SKM-1 treated with dmso at 0.1 percent for 144 hours (cell line): Measurements from ENCODE around the gene KNDC1.

ENCODE experiments used
- DNase-seq: peaks from one replicate; lab custom pipeline; 2025; ENCODE audit not compliant: unreplicated experiment; lab: John Stamatoyannopoulos, UW

KNDC1 gene

DNA sequence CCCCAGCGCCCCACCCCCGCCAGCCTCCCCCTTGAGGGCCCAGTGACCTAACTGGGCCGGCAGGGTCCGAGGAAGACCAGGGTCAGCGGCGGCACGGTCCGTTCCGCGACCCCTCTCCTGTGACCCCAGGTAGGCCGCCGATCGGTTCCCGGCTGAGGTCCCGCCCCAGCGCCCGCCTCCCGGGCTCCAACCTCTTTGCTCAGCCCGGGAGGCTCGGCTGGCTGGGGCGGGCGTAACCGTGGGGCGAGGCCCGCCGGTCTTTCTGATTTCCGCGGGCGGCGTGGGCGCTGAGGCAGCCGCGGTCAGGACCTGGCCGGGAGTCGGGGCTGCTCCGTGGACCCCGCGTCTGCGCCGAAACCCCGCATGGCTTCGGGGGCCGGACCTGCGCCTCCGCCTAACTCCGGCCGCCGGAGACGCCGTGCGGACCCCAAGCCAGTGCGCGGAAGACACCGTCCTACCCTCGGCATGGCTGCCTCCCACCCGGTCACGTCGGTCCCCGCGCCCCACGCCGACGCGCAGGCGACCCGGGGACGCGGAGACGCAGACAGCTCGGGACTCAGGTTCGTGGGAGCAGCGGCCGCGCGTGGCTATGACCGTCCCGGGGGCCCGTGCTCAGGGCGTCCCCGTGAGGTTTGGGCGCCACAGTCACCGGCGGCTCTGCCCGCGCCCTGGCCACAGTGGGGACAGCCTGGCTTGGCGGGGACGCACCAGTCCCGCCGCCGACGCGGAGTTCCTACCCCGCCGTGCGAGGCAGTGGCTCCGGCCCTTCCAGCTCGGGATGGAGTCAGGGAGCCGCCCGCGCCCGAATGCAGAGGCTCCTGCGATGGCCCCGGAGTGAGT lies 76.6 kb downstream of the KNDC1 start:
- DNase-seq: no peak

DNA sequence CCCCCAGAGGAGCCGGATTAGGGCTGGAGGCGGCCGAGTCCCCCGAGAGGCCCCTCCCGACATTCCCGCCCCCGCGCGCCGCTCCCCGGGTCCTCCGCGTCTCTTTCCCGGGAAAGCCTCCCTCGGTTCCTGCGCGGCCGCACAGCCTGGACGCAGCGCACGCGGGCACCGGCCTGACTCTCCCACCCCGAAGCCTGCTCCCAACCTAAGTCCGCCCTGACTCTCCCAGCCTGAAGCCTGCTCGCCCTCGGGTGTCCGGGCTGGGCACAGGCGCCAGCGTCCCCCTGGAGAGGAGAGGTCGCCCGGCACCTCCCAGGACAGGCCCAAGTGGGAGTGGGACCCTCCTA lies 77.2 kb downstream of the KNDC1 start:
- no peak for DNase-seq

DNA sequence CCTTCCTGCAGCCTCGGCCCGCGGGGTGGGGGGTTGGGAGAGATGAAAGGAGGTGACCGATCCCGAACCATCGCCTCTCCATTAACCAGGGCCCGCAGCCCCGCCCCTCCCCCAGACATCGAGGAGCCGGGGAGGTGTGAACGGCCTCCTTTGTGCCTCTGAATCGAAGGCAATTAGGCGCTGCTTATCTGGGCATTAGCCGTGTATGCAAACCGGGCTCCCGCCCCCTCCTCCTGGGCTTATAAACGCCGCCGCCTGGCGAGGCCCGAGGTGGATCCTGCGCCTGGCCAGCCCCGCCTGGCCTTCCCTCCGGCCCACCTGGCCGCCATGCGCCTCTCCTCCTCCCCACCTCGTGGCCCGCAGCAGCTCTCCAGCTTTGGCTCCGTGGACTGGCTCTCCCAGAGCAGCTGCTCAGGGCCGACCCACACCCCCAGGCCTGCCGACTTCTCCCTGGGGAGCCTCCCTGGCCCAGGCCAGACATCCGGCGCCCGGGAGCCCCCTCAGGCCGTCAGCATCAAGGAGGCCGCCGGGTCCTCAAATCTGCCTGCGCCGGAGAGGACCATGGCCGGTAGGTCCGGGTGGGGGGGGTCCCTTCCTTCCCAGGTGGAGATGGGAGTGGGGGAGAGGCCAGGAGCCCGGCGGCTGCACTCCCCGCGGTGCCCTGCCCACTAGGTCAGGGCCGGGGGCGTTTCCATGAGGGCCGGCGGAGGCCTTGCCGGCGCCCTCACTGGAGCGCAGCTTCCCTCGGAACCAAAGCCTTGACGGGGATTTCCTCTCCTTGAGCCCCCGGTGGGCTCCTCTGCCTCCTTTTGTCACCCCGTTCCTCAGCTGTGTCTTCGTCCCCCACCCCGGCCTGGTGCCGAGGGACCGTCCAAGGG lies 77.8 kb downstream of the KNDC1 start, which contains the start of gene VENTX:
VENTX (plus strand) TSS at position 268 of the 878 bp plus-strand sequence; CDS start at position 328, 60 bp downstream.
- DNase-seq: no peak

DNA sequence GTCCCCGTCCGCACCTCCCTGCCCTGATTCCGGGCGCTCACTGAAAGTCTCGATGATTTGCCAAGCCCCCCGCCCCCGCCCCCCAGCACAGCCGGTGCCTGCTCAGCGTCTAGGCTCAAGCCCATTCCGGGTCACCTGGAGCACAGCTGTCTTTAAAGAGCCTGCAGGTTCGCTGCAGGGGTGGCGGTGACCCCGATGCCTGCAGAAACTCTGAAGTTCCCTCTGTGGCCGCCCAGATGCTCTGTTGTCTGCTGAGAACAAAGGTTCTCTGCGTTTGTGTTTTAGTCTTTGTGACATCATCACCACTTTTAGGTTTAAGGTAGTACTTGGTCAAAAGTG lies 78.4 kb downstream of the KNDC1 start:
- no peak for DNase-seq

DNA sequence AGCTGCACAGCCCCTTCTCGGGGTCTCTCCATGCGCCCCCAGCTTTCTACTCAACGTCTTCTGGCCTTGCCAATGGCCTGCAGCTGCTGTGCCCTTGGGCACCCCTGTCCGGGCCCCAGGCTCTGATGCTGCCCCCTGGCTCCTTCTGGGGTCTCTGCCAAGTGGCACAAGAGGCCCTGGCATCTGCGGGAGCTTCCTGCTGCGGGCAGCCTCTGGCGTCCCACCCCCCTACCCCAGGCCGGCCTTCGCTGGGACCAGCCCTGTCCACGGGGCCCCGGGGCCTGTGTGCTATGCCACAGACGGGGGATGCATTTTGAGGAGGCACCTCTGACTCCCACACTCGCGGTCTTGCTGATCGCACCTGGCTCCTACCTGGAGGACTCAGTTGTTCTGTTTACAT lies 80.0 kb downstream of the KNDC1 start:
- DNase-seq: no peak

DNA sequence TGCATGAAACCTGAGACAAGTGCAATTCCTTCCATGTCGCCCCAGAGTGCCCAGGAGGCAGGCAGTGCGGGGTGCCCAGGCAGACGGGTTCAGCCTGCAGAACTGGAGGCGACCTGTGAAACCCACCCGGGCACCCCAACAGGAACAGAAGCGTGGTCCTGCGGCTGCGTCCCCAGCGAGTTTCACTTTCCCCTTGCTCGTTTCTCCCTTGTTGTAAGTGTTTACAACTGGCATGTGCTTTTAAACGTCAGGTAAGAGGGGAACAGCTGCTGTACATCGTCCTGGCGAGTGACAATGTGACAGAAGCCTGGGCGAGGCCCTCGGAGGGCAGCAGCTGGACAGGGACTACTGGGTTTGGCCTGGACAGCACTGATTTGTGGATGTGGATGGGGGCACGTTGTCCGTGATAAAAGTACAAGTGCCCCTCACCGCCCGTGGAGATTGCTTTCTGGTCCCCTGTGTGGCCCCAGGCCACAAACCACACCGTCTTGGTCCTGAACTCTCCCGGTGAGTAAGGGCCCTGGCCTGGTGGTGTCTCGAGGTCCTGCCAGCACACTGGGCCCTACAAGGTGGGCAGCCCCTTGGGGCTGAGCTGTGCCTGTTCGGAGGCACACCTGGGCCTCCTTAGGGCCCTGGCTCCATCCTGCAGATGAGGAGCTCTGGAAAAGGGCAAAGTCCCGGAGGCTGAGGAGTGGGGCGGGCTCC lies 81.6 kb downstream of the KNDC1 start:
- no peak for DNase-seq

DNA sequence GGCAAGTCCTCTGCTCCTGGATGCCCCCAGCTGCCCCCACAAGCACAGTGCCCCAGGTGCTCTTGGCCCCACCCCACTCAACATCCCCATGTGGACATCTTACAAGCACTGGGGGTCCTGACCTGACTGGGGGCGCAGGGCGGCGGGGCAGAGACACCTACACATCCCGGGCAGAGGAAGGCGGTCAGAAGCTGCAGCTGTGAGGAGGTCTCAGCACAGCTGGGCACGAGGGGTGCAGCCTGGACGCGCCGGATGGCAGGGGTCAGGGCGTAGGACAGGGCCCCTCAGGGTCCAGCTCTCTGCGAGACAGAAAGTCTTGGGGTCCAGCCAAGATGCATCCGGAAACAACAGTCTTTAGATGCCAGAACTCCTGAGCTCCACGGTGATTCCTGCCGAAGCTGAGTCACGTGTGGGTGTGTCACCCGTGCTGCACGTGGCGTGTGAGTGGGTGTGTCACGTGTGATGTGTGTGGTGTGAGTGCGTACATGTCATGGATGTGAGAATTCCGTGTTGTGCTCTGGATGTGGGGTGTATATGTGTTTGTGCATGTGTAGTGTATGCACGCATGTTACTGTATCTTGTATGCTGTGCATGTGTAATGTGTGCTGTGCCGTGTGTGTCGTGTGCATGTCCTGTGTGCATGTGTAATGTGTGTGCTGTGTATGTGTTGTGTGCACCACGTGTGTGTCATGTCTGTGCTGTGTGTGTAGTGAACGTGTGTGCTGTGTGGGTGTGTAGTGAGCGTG lies 82.8 kb downstream of the KNDC1 start:
- no peak for DNase-seq

DNA sequence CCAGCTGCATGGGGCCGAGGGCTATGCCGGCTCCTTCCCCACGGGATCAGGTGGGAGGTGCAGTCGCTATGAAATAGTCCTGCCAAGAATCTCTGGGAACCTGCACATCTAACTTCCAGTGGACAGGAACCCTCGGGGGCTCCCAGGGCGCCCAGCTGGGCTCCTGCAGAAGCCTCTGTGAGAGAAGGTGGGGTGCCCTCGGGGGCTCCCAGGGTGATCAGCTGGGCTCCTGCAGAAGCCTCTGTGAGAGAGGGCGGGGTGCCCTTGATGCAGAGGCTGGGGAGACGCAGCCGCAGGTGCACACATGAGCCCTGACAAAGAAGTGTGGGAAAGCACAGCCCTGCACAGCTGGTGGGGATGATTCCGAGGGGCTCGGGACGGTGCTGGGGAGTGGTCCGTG lies 83.6 kb downstream of the KNDC1 start:
- DNase-seq: no peak

DNA sequence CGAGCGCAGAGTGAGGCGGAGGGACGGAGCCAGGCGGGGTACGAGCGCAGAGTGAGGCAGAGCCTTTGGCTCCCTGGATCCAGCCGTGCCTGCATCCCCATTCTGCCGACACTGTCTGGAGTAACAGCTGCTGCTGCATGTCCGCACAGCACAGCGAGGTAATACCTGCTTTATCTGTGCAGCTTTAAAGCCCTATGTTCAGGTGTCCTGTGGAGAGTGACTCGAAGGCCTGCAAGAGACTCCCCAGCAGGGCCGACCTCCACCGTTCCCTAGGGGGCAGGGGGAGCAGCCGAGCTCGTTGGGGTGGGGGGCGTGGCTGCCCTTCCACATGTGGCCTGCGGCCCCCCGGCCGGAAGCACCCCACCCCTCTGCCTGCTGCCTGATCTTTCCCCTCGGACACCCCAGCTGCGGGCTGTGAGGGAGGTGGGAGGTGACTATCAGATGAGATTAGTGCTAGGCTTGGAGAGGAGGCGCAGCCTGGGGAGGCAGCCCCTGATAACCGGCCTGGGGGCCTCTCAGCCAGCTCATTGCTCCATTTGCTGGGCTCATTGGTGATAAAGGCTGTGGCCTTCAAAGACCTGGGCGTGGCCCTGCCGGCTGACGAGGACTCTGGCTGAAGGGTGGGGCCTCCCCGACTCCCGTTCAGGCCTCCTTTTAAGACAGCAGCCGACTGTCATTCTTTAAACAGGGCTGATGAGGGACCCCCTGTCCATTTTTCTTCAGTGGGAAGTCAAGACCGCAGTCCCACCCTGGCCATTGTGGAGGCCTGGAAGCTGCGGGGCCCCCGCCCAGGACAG lies 85.6 kb downstream of the KNDC1 start:
- DNase-seq: no peak

DNA sequence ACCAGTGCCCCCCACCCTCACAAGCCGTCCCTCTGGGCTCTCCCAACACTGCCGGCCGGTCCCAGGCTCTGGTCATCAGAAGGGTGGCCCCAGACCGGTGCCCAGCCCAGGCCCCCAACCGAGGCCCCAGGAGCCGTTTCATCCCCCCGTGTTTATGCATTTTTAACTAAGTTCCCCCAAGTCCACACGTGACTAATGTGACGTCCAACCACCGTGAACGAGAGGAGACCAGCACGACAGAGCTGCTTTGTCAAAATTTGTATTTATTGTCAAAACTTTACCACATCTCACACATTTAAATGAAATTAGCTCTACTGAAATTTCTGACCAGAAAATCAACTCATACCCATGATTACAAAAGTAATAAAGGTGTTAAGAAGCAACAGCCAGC lies 86.2 kb downstream of the KNDC1 start:
- no peak for DNase-seq

DNA sequence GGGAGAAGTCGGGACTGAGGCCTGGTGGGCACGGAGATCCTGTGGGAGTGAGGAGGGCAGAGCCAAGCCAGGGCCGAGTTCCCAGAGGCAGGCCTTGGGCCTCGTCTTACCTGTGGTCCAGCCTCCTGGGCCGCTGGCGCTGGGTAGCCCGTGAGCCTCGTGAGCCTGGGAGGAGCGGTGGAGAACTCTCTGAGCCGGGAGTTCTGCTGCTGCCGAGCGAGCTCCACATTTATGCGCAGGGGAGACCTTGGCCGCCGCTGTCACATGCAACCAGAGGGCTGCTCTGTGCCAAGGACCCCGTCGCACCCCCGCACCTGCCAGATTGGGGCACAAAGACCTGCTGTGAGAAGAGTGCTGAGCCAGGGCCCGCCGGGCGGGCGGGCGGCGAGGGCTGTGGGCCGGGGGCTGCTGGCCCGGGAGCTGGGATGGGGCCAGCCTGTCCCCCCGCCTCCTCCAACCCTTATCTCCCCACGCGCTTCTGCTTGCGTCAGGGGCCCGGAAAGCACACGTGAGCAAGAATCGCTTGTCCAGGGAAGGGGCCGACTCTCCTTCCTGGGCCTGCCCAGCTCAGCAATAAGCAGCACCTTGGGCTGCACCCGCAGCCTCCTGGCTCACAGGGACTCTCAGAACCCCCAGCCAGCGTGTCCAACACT lies 87.8 kb downstream of the KNDC1 start:
- DNase-seq: no peak

DNA sequence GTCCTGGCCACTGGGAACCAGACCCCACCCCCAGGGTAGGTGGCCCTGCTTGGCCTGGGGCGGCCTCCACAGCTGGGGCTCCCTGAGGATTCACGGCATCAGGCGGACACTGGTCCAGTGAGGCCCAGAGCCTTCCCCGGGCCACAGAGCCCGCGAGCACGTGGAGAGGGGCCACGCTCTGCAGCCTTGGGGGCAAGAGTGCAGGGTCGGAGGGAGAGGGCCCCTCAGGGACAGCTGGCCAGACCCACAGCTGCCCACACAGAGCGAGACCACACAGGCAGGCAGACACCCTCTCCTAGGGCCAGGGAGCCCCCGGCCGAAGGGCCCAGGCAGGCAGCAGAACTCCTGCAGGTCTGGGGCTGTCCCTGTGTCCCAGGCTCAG lies 88.3 kb downstream of the KNDC1 start:
- no peak for DNase-seq

DNA sequence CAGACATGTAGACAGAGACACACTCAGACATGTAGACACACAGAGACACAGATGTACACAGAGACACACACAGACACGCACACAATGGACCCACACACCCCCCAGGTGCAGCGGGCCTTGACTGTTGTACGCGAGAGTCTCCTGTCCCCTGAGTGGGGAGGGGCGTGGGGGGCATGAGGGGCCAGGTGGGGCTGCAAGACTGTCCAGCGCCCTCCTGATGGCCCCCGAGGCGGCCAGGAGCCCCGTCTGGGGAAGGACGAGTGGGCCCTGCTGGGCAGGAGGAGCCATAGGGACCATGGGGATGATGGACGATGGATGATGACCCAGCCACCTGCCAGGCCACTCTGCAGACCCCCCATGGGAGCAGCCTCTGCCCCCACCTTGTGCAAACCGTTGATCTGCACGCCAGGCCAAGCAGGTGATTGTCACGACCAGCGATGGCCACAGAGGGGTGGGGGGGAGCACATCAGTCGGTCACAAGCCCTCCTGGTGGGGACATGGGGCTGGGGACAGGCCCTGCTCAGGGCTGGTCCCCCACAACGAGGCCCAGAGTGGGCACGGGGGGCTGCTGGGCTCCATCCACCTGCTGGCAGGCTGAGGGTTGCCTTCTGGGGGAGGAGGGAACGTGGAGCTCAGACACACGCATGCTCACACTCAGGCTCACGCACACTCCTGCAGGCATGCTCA lies 89.2 kb downstream of the KNDC1 start:
- no peak for DNase-seq

DNA sequence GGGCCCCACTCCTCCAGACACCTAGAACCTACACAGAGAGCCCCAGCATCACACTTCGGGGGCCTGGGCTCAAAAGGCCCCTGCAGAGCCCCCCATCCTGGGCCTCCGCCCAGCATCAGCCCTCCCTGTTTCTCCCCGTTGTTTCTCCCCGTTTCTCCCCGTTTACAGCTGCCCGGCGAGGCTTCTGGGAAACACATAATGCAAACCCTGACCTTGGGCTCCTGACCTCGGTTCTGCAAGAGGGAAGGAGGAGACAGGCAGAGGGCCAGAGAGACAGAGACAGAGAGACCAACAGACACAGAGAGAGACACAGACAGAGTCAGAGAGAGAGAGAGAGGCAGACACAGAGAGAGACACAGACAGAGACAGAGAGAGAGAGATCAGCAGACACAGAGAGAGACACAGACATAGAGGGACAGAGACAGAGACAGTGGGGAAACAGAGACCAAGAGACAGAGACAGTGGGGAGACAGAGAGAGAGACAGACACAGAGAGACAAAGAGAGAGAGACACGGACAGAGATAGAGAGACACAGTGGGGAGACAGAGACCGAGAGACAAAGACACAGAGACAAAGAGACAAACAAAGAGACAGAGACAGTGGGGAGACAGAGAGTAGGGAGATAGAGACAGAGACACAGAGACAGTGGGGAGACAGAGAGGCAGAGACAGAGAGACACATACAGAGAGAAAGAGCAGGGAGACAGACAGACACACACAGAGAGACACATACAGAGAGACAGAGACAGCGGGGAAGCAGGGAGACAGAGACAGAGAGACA lies 90.1 kb downstream of the KNDC1 start:
- no peak for DNase-seq

DNA sequence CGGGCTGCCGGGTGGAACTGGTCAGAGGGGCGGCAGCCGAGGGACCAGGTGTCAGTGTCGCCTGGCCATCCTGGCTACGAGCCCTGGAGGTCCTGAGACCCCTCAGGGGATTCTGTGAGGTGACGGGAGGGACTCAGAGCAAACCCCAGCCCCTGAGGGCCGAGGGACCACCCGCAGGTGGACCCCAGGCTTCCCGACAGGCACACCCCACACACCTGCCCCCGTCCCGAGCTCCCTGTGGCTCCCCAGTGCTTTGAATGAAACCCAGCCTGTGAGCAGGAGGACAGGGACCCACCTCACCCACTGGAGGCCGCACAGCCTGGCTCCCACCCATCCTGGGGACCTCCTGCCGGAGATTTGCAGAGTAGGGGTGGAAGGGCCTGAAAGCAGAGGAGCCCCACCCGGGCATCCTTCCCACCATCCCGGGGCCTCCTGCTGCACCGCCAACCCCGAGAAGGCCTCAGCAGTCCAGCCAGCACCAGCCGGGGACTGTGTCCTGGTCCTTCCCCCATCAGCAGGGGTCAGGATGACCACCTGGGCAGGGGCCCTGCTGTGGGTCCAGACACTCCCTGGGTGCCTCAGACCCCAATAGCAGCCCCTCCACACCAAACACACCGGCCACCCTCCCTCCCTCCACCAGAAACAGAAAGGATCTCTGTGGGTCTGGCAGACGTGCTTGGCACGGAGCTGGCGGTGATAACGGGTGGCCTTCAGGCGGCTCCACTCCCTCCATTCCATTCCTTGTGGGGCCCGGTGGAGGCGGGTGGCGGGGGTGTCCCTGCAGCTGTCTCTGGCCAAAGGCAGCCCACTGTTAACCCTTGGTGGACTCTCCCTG lies 91.6 kb downstream of the KNDC1 start:
- no peak for DNase-seq

DNA sequence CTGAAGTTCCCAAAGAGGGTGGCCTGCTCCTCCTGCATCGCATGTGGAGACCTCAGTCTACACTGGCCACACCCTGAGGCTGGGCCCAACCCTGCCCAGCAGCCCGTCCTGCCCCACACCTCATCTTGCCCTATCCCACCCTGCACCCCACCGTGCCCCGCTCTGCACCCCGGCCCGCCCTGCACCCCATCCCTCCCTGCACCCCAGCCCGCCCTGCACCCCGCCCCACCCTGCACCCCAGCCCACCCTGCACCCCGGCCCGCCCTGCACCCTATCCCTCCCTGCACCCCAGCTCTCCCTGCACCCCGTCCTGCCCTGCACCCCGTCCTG lies 92.2 kb downstream of the KNDC1 start:
- DNase-seq: no peak

DNA sequence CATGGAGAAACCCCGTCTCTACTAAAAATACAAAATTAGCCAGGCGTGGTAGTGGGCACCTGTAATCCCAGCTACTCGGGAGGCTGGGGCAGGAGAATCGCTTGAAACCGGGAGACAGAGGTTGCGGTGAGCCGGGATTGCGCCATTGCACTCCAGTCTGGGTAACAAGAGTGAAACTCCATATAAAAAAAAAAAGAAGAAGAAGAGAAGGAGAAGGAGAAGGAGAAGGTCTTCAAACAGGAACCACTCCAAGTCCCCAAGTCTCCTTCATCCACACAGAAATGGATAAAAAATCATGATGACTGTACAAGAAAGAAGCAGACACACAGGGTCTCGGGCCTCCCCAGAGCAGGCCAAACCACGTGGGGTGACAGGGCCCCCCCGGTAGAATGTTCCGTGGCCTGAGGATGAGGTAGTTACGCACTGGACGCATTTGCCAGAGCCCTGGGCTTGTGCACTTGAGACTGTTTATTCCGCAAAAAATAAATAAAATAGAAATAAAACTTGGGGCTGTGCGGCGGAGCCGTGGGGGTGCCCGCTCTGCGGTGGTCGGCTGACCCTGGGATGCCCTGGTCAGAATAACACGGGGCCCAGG lies 93.4 kb downstream of the KNDC1 start:
- DNase-seq: peak; percentile 51
